HFFc6 (cell line): ENCODE data around the gene CCDC50. TPM values are rescaled to one million over a fixed set of nuclear protein-coding genes. Genes with fewer than 3 reads are reported as not detected.

Experiments used
- DNase-seq: peaks from one replicate; pipeline ENCODE4 v3.0.0-alpha.2; 2018
- H3K27ac Mint-ChIP-seq: 2 replicates; pipeline ENCODE4 v1.8.0; 2020; ENCODE audit warnings: mild to moderate bottlenecking, mixed read lengths
- H3K27me3 Mint-ChIP-seq: 2 replicates; pipeline ENCODE4 v1.8.0; 2021; ENCODE audit warnings: mild to moderate bottlenecking, moderate library complexity, mixed read lengths; ENCODE audit not compliant: insufficient read depth
- H3K36me3 Mint-ChIP-seq: 2 replicates; pipeline ENCODE4 v1.8.0; 2021; ENCODE audit warnings: low read depth, mixed read lengths
- H3K4me1 Mint-ChIP-seq: 2 replicates; pipeline ENCODE4 v1.8.0; 2020; ENCODE audit warnings: low read depth, mixed read lengths
- H3K4me3 Mint-ChIP-seq: 2 replicates; pipeline ENCODE4 v1.8.0; 2020; ENCODE audit warnings: mild to moderate bottlenecking, moderate library complexity, mixed read lengths
- H3K9me3 Mint-ChIP-seq: 2 replicates; pipeline ENCODE4 v1.8.0; 2020; ENCODE audit warnings: mild to moderate bottlenecking, mixed read lengths
- total RNA-seq, 6 experiments: library from RNA; stranded (reverse); fragmentation: NEBNext Ultra II Directional; extraction: Animal tissue kit (Norgen Biotek cat#: 25700); gene quantifications; 2 replicates in 1 of 6; 3 replicates in 5 of 6; pipeline ENCODE4 v1.2.3, GENCODE V29; 2021
- TF ChIP-seq, protein P1 (sequence below): fragments of 200-600 bp; sonication (generic); IDR thresholded peaks from 2 replicates; pipeline ENCODE4 v1.5.0; 2021; ENCODE audit warnings: antibody characterized with exemption, mild to moderate bottlenecking

Gene CCDC50
- total RNA-seq, 6 experiments from 2014 or later, result 94.1 to 129 (median 121) TPM

DNA sequence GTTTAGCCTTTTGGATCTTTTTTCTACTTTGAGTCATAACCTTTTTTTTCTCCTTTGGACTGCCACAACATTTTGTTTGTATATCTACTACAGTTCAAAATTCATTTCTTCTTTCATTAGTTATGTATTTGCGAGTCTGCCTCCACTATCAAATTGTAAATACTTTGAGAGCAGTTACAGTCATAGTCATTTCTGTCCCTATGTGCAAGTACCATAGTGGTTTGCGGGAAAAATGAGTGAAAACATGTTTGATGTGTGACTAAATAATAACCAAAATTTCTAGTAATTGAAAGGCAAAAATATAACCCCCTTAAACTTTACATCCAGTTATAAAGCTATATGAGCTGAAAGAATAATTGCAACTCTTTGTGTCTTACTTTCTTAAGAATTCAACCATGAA lies 45.8 kb upstream of the CCDC50 start:
- Mint-ChIP-seq H3K9me3 (no peaks in the 10 kb centered on the region), H3K4me3 (no peak overlapping the region), H3K4me1 (peaks cover 16% of the 10 kb centered on the region)

DNA sequence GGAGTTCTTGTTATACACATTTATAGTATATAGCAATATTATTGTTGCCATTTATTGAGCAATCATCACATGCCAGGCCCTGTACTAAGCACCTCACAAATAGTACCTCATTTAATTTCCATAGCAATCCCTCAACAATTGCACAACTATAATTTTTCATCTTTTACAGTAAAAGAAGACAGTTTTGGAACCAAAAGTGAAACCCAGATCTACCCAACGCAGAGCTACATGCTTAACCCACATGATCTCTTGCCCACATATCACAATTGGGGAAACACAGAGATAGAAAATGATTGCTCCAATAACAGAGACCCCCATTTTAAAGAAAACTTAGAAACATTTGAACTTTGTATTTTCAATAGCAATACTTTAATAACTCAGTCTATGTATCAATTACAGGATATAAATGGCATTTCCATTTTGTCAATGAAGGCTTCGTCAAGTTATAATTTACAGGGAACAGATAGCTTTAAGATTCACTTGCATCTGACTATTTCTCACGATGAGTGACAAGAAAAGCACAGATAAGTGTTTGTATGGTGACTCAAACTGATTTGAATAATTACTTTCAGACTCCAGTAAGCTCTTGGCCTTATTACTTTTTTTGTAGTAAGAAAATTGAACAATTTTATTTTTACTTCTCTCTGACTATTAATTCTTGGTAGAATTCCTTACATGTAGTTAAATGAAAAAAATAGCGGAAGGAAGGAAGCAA lies 38.7 kb upstream of the CCDC50 start:
- Mint-ChIP-seq H3K27ac (peak overlapping the region; percentile 10), H3K4me1 (peaks cover 11% of the 10 kb centered on the region), H3K4me3 (peak overlapping the region; percentile 60), H3K27me3 (no peaks in the 10 kb centered on the region; the same call in 1 of the 2 replicates), H3K36me3 (no peaks in the 10 kb centered on the region), H3K9me3 (no peaks in the 10 kb centered on the region)
- TF ChIP-seq, protein P1, sequence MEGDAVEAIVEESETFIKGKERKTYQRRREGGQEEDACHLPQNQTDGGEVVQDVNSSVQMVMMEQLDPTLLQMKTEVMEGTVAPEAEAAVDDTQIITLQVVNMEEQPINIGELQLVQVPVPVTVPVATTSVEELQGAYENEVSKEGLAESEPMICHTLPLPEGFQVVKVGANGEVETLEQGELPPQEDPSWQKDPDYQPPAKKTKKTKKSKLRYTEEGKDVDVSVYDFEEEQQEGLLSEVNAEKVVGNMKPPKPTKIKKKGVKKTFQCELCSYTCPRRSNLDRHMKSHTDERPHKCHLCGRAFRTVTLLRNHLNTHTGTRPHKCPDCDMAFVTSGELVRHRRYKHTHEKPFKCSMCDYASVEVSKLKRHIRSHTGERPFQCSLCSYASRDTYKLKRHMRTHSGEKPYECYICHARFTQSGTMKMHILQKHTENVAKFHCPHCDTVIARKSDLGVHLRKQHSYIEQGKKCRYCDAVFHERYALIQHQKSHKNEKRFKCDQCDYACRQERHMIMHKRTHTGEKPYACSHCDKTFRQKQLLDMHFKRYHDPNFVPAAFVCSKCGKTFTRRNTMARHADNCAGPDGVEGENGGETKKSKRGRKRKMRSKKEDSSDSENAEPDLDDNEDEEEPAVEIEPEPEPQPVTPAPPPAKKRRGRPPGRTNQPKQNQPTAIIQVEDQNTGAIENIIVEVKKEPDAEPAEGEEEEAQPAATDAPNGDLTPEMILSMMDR, result no peak
- no peak for DNase-seq

More for the DNA sequence above, 45.8 kb upstream of the CCDC50 start:
- Mint-ChIP-seq H3K27ac (no peak overlapping the region; the same call in 1 of the 2 replicates), H3K27me3 (no peaks in the 10 kb centered on the region; the same call in 1 of the 2 replicates), H3K36me3 (no peaks in the 10 kb centered on the region)
- DNase-seq, result no peak
- TF ChIP-seq, protein P1, result no peak

DNA sequence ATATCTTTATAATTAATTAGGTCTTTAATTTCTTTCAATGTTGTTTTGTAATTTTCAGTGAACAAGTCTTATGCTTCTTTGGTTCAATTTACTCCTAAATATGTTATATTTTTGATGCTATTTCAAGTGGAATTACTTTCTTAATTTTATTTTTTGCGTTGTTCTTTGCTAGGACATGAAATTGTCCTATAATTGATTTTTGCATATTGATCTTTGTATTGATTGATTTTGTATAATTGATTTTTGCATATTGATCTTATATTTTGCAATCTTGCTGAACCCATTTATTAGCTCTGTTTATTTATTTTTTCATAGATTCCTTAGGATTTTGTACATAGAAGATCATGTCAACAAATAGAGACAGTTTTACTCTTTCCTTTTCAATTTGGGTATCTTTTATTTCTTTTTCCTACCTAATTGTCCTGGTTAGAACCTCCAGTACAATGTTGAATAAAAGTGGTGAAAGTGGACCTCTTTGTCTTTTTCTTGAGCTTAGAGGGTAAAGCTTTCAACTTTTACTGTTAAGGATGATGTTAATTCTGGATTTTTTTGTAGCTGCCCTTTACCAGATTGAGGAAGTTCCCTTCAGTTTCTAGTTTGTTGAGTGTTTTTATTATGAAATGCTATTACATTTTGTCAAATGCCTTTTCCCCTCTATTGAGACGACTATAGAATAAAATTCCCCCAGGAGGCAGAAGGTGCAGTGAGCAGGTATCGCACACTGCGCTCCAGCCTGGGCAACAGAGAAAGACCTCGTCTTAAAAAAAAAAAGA lies 36.8 kb upstream of the CCDC50 start:
- H3K36me3 Mint-ChIP-seq, result no peaks in the 10 kb centered on the region
- peaks cover 11% of the 10 kb centered on the region for H3K4me1 Mint-ChIP-seq
- no peak for DNase-seq
- TF ChIP-seq, protein P1, result no peak
- no peak overlapping the region for H3K4me3 Mint-ChIP-seq
- H3K9me3 Mint-ChIP-seq, result no peaks in the 10 kb centered on the region
- H3K27ac Mint-ChIP-seq, result no peak overlapping the region
- H3K27me3 Mint-ChIP-seq, result no peaks in the 10 kb centered on the region; the same call in 1 of the 2 replicates

DNA sequence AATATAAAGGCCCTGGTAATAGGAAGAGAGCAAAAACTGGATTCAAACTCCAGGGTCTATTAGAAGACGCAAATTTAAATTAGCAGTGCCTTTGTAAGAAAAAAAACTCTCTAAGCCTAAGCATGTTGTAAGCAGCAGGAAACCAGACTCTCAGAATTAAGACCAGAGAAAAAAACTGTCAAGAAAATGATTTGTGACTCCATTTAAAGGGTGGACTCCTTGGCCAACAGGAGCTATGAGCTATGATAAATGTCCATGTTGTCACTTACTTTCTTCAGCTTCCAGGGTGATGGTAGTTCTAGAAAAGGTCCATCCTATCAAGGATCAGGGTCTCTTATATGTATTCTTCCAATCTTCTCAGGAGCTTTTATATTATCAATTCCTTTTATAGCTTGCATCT lies 34.9 kb upstream of the CCDC50 start:
- TF ChIP-seq, protein P1, result no peak
- H3K27ac Mint-ChIP-seq, result no peak overlapping the region
- H3K9me3 Mint-ChIP-seq, result no peaks in the 10 kb centered on the region
- DNase-seq, result no peak
- no peaks in the 10 kb centered on the region for H3K27me3 Mint-ChIP-seq
- peaks cover 11% of the 10 kb centered on the region for H3K4me1 Mint-ChIP-seq
- H3K36me3 Mint-ChIP-seq, result no peaks in the 10 kb centered on the region
- H3K4me3 Mint-ChIP-seq, result no peak overlapping the region

DNA sequence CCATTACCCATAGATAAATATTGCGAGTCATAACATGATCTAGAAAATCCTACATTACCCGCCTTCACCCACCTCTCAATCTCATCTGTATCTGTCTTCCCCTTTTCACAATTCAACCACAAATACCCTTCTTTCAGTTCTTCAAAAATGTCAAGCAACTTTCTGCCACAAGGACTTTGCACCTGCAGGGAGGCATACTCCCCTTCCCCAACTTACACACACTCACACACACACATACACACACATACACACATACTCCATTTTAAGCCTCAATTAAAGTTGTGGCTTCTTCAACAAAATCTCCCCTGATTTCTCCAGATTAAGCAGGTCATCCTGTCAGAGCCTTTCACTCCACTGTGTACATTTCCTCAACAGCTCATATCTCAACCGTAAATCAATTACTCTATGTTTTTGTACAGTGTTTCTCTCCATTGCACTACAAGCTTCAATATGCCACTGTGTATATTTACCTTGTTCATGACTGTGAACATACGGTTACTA lies 33.1 kb upstream of the CCDC50 start:
- TF ChIP-seq, protein P1, result no peak
- Mint-ChIP-seq H3K4me3 (no peak overlapping the region), H3K27me3 (no peaks in the 10 kb centered on the region), H3K9me3 (no peaks in the 10 kb centered on the region), H3K36me3 (no peaks in the 10 kb centered on the region), H3K4me1 (peaks cover 7% of the 10 kb centered on the region), H3K27ac (no peak overlapping the region)
- DNase-seq, result no peak
